Skeletal muscle satellite cell (primary cell): ENCODE data around the gene HSPA9.

Experiments
- H3K27me3 ChIP-seq: 2 replicates; pipeline ENCODE4 v1.7.0; 2013; ENCODE audit warnings: low read length; ENCODE audit not compliant: control insufficient read depth, insufficient read depth
- H3K36me3 ChIP-seq: 2 replicates; pipeline ENCODE4 v1.7.0; 2013; ENCODE audit warnings: mild to moderate bottlenecking, control low read depth, low read length; ENCODE audit not compliant: insufficient read depth
- H3K4me1 ChIP-seq: 2 replicates; pipeline ENCODE4 v1.7.0; 2013; ENCODE audit warnings: low read length; ENCODE audit not compliant: control insufficient read depth, insufficient read depth
- H3K4me2 ChIP-seq: 2 replicates; pipeline ENCODE4 v1.7.0; 2013; ENCODE audit warnings: mild to moderate bottlenecking, low read length
- H3K4me3 ChIP-seq: 2 replicates; pipeline ENCODE4 v1.7.0; 2013; ENCODE audit warnings: low read length
- H3K9ac ChIP-seq: 2 replicates; pipeline ENCODE4 v1.7.0; 2013; ENCODE audit warnings: mild to moderate bottlenecking, low read depth, low read length, moderate library complexity
- H3K9me3 ChIP-seq: replicated peaks from 2 replicates; pipeline ENCODE4 v1.7.0; 2013; ENCODE audit warnings: mild to moderate bottlenecking, control low read depth, low read length

Gene HSPA9

GRCh38 chr5:138538943-138539627 lies 36.1 kb downstream of the HSPA9 start:
- Histone ChIP-seq H3K9me3 (no peaks in the 10 kb centered on the region), H3K4me2 (peak overlapping the region; percentile 6), H3K4me3 (no peak overlapping the region), H3K36me3 (peaks cover 34% of the 10 kb centered on the region), H3K4me1 (peaks cover 17% of the 10 kb centered on the region), H3K27me3 (no peaks in the 10 kb centered on the region), H3K9ac (no peak overlapping the region)

- peaks cover 32% of the 10 kb centered on the region for H3K36me3 ChIP-seq
- no peaks in the 10 kb centered on the region for H3K9me3 ChIP-seq
- H3K27me3 ChIP-seq = no peaks in the 10 kb centered on the region
- H3K9ac ChIP-seq = no peak overlapping the region
- peaks cover 17% of the 10 kb centered on the region for H3K4me1 ChIP-seq
- H3K4me2 ChIP-seq = no peak overlapping the region
- H3K4me3 ChIP-seq = no peak overlapping the region
These were observed 38.4 kb downstream of the HSPA9 start for GRCh38 chr5:138536665-138537315.

GRCh38 chr5:138536215-138536614 lies 39.0 kb downstream of the HSPA9 start:
- peaks cover 31% of the 10 kb centered on the region for H3K36me3 ChIP-seq
- H3K9ac ChIP-seq = no peak overlapping the region
- no peak overlapping the region for H3K4me3 ChIP-seq
- no peak overlapping the region for H3K4me2 ChIP-seq
- no peaks in the 10 kb centered on the region for H3K9me3 ChIP-seq
- peaks cover 11% of the 10 kb centered on the region for H3K4me1 ChIP-seq
- H3K27me3 ChIP-seq = no peaks in the 10 kb centered on the region

- H3K9ac ChIP-seq = no peak overlapping the region
- no peaks in the 10 kb centered on the region for H3K27me3 ChIP-seq
- peaks cover 18% of the 10 kb centered on the region for H3K36me3 ChIP-seq
- no peaks in the 10 kb centered on the region for H3K4me1 ChIP-seq
- no peak overlapping the region for H3K4me3 ChIP-seq
- no peak overlapping the region for H3K4me2 ChIP-seq
- H3K9me3 ChIP-seq = no peaks in the 10 kb centered on the region
These were observed 40.9 kb downstream of the HSPA9 start for GRCh38 chr5:138533973-138534941.

- H3K9me3 ChIP-seq = no peaks in the 10 kb centered on the region
- H3K9ac ChIP-seq = no peak overlapping the region
- peaks cover 11% of the 10 kb centered on the region for H3K4me1 ChIP-seq
- H3K4me3 ChIP-seq = no peak overlapping the region
- no peaks in the 10 kb centered on the region for H3K27me3 ChIP-seq
- peaks cover 28% of the 10 kb centered on the region for H3K36me3 ChIP-seq
- H3K4me2 ChIP-seq = no peak overlapping the region
These were observed 45.4 kb downstream of the HSPA9 start for GRCh38 chr5:138529812-138530211.

- Histone ChIP-seq H3K36me3 (peaks cover 24% of the 10 kb centered on the region), H3K27me3 (no peaks in the 10 kb centered on the region), H3K9me3 (no peaks in the 10 kb centered on the region), H3K4me1 (peaks cover 11% of the 10 kb centered on the region), H3K4me3 (no peak overlapping the region), H3K9ac (no peak overlapping the region), H3K4me2 (no peak overlapping the region)
These were observed 46.3 kb downstream of the HSPA9 start for GRCh38 chr5:138528744-138529469.

GRCh38 chr5:138528208-138528607 lies 47.0 kb downstream of the HSPA9 start:
- no peak overlapping the region for H3K4me2 ChIP-seq
- H3K27me3 ChIP-seq = no peaks in the 10 kb centered on the region
- peaks cover 11% of the 10 kb centered on the region for H3K4me1 ChIP-seq
- peaks cover 24% of the 10 kb centered on the region for H3K36me3 ChIP-seq
- no peak overlapping the region for H3K9ac ChIP-seq
- no peaks in the 10 kb centered on the region for H3K9me3 ChIP-seq
- no peak overlapping the region for H3K4me3 ChIP-seq

- no peaks in the 10 kb centered on the region for H3K9me3 ChIP-seq
- no peak overlapping the region for H3K4me2 ChIP-seq
- no peaks in the 10 kb centered on the region for H3K27me3 ChIP-seq
- H3K4me3 ChIP-seq = no peak overlapping the region
- H3K9ac ChIP-seq = no peak overlapping the region
- H3K36me3 ChIP-seq = peaks cover 20% of the 10 kb centered on the region
- H3K4me1 ChIP-seq = peaks cover 11% of the 10 kb centered on the region
These were observed 48.0 kb downstream of the HSPA9 start for GRCh38 chr5:138527170-138527569.

GRCh38 chr5:138523406-138523805 lies 51.8 kb downstream of the HSPA9 start:
- Histone ChIP-seq H3K4me1 (peaks cover 8% of the 10 kb centered on the region), H3K9me3 (no peaks in the 10 kb centered on the region), H3K4me3 (no peak overlapping the region), H3K4me2 (no peak overlapping the region), H3K27me3 (no peaks in the 10 kb centered on the region), H3K36me3 (peaks cover 24% of the 10 kb centered on the region), H3K9ac (no peak overlapping the region)

GRCh38 chr5:138520971-138521370 lies 54.2 kb downstream of the HSPA9 start:
- Histone ChIP-seq H3K4me2 (no peak overlapping the region), H3K9ac (no peak overlapping the region), H3K9me3 (no peaks in the 10 kb centered on the region), H3K27me3 (no peaks in the 10 kb centered on the region), H3K36me3 (peaks cover 37% of the 10 kb centered on the region), H3K4me3 (no peak overlapping the region), H3K4me1 (peaks cover 5% of the 10 kb centered on the region)

- H3K4me2 ChIP-seq = no peak overlapping the region
- peaks cover 5% of the 10 kb centered on the region for H3K4me1 ChIP-seq
- no peaks in the 10 kb centered on the region for H3K9me3 ChIP-seq
- no peak overlapping the region for H3K9ac ChIP-seq
- no peak overlapping the region for H3K4me3 ChIP-seq
- H3K27me3 ChIP-seq = no peaks in the 10 kb centered on the region
- peaks cover 72% of the 10 kb centered on the region for H3K36me3 ChIP-seq
These were observed 57.8 kb downstream of the HSPA9 start for GRCh38 chr5:138517437-138517836.
